ENCODE data around the gene SNTG2. TPM values are rescaled to one million over a fixed set of nuclear protein-coding genes. Genes with fewer than 3 reads are reported as not detected.

Gene SNTG2
- total RNA-seq, 1 experiment from 2014 or later, result not detected

GRCh38 chr2:1071650-1072049 lies 121.0 kb downstream of the SNTG2 start:
- POLR2A ChIA-PET, result no interaction called here
- H3K4me1 Mint-ChIP-seq (ENCODE audit: low read depth, unreplicated experiment), result no peaks in the 10 kb centered on the region
- no peaks in the 10 kb centered on the region for H3K36me3 ChIP-seq (ENCODE audit: control insufficient read depth, insufficient read depth, low read length)
- no peaks in the 10 kb centered on the region for H3K9me3 Mint-ChIP-seq (ENCODE audit: unreplicated experiment)
- TF ChIP-seq CTCF (IDR thresholded peaks at IDR 0.05; ENCODE audit: insufficient read depth in 1 of 2, low read depth in 1 of 2, low read length in 1 of 2, severe bottlenecking in 1 of 2, unreplicated experiment in 1 of 2), result no peak
- H3K27me3 Mint-ChIP-seq (ENCODE audit: insufficient read depth, unreplicated experiment), result peaks cover 9% of the 10 kb centered on the region
- intact Hi-C loops (cut with micrococcal nuclease; ENCODE audit: unreplicated experiment), result no loop called here
- no peak overlapping the region for H3K4me3 Mint-ChIP-seq (ENCODE audit: unreplicated experiment)
- no peaks in the 10 kb centered on the region for H3K27me3 ChIP-seq (replicated peaks; ENCODE audit: control insufficient read depth, insufficient read depth, low read length)
- no peak overlapping the region for H3K4me3 ChIP-seq (ENCODE audit: low read depth, low read length)
- H3K9me3 ChIP-seq, result no peaks in the 10 kb centered on the region
- H3K27ac Mint-ChIP-seq (ENCODE audit: unreplicated experiment), result no peak overlapping the region
- no peaks in the 10 kb centered on the region for H3K4me1 ChIP-seq
- CTCF ChIA-PET, result no interaction called here
- no peak for DNase-seq
- H3K36me3 Mint-ChIP-seq (ENCODE audit: insufficient read depth, unreplicated experiment), result no peaks in the 10 kb centered on the region
- no TSS peak for BruUV-seq (replicated peaks)

- ChIA-PET POLR2A (no interaction called here), CTCF (no interaction called here)
- H3K4me3 Mint-ChIP-seq (ENCODE audit: unreplicated experiment), result no peak overlapping the region
- H3K27me3 ChIP-seq (replicated peaks; ENCODE audit: control insufficient read depth, insufficient read depth, low read length), result no peaks in the 10 kb centered on the region
- no peaks in the 10 kb centered on the region for H3K9me3 ChIP-seq
- no peaks in the 10 kb centered on the region for H3K9me3 Mint-ChIP-seq (ENCODE audit: unreplicated experiment)
- H3K36me3 Mint-ChIP-seq (ENCODE audit: insufficient read depth, unreplicated experiment), result no peaks in the 10 kb centered on the region
- DNase-seq, result no peak
- no peaks in the 10 kb centered on the region for H3K4me1 ChIP-seq
- no peaks in the 10 kb centered on the region for H3K4me1 Mint-ChIP-seq (ENCODE audit: low read depth, unreplicated experiment)
- no peak overlapping the region for H3K4me3 ChIP-seq (ENCODE audit: low read depth, low read length)
- no TSS peak for BruUV-seq (replicated peaks)
- TF ChIP-seq CTCF (IDR thresholded peaks at IDR 0.05; ENCODE audit: insufficient read depth in 1 of 2, low read depth in 1 of 2, low read length in 1 of 2, severe bottlenecking in 1 of 2, unreplicated experiment in 1 of 2), result no peak
- H3K27ac Mint-ChIP-seq (ENCODE audit: unreplicated experiment), result no peak overlapping the region
- H3K27me3 Mint-ChIP-seq (ENCODE audit: insufficient read depth, unreplicated experiment), result peaks cover 6% of the 10 kb centered on the region
- no peaks in the 10 kb centered on the region for H3K36me3 ChIP-seq (ENCODE audit: control insufficient read depth, insufficient read depth, low read length)
- intact Hi-C loops (cut with micrococcal nuclease; ENCODE audit: unreplicated experiment), result no loop called here
These were observed 121.6 kb downstream of the SNTG2 start for GRCh38 chr2:1072250-1072649.

- BruUV-seq (replicated peaks), result no TSS peak
- POLR2A ChIA-PET, result no interaction called here
- intact Hi-C loops (cut with micrococcal nuclease; ENCODE audit: unreplicated experiment), result no loop called here
- Mint-ChIP-seq H3K27me3 (ENCODE audit: insufficient read depth, unreplicated experiment) (peaks cover 12% of the 10 kb centered on the region), H3K36me3 (ENCODE audit: insufficient read depth, unreplicated experiment) (no peaks in the 10 kb centered on the region), H3K4me3 (ENCODE audit: unreplicated experiment) (no peak overlapping the region), H3K27ac (ENCODE audit: unreplicated experiment) (no peak overlapping the region), H3K9me3 (ENCODE audit: unreplicated experiment) (no peaks in the 10 kb centered on the region), H3K4me1 (ENCODE audit: low read depth, unreplicated experiment) (no peaks in the 10 kb centered on the region)
- CTCF ChIA-PET, result no interaction called here
- no peak for TF ChIP-seq CTCF (IDR thresholded peaks at IDR 0.05; ENCODE audit: insufficient read depth in 1 of 2, low read depth in 1 of 2, low read length in 1 of 2, severe bottlenecking in 1 of 2, unreplicated experiment in 1 of 2)
- no peaks in the 10 kb centered on the region for H3K4me1 ChIP-seq
- H3K4me3 ChIP-seq (ENCODE audit: low read depth, low read length), result no peak overlapping the region
- no peak for DNase-seq
- H3K36me3 ChIP-seq (ENCODE audit: control insufficient read depth, insufficient read depth, low read length), result no peaks in the 10 kb centered on the region
- H3K27me3 ChIP-seq (replicated peaks; ENCODE audit: control insufficient read depth, insufficient read depth, low read length), result no peaks in the 10 kb centered on the region
- no peaks in the 10 kb centered on the region for H3K9me3 ChIP-seq
These were observed 127.3 kb downstream of the SNTG2 start for GRCh38 chr2:1077911-1078310.
